ENCODE results near the gene MTUS2. TPM values are rescaled to one million over a fixed set of nuclear protein-coding genes. Genes with fewer than 3 reads are reported as not detected.

MTUS2 gene
- total and polyA plus RNA-seq, 2 donors (not counting 3 experiments of a cell fraction or from before 2014, with no cell fraction given) = not detected

- H3K36me3 ChIP-seq (ENCODE audit: control insufficient read depth in 2 of 2, extremely low read depth in 1 of 2, insufficient read depth in 2 of 2, low read length in 2 of 2) = no peaks in the 10 kb centered on the region
- H3K9me3 ChIP-seq (replicated peaks; ENCODE audit: control insufficient read depth, insufficient read depth, low read length) = no peaks in the 10 kb centered on the region
- dilution Hi-C loops (cut with MboI; ENCODE audit: extremely low pct_ligation_motif_present, low sequenced_read_pairs) = no loop called here
- H3K79me2 ChIP-seq (ENCODE audit: control insufficient read depth, insufficient read depth, low read length) = no peaks in the 10 kb centered on the region
- CTCF ChIA-PET = no interaction called here
- H3K4me2 ChIP-seq (ENCODE audit: insufficient read depth, low read length) = no peak overlapping the region
- H3K27ac ChIP-seq (ENCODE audit: insufficient read depth, low read depth, low read length) = no peak overlapping the region
- DNase-seq (ENCODE audit: low read depth, low spot score) (no peak), FAIRE-seq (no peak)
- H3K4me3 ChIP-seq (replicated peaks in 1 of 3; ENCODE audit: insufficient read depth in 1 of 3, low read depth in 1 of 3, low read length in 3 of 3) = no peak overlapping the region
- no peaks in the 10 kb centered on the region for H4K20me1 ChIP-seq (replicated peaks; ENCODE audit: control insufficient read depth, extremely low read depth, insufficient read depth, low read length)
- H3K9ac ChIP-seq (replicated peaks; ENCODE audit: extremely low read depth, insufficient read depth, low read length) = no peak overlapping the region
- no peaks in the 10 kb centered on the region for H3K27me3 ChIP-seq (ENCODE audit: control insufficient read depth in 2 of 2, insufficient read depth in 2 of 2, low read length in 2 of 2)
- BruUV-seq (replicated peaks) = no TSS peak
- no peak for TF ChIP-seq POLR2A (IDR thresholded peaks at IDR 0.05; ENCODE audit: low read depth, low read length)
- TF ChIP-seq GATA2 (IDR thresholded peaks at IDR 0.05; ENCODE audit: insufficient read depth, insufficient read length, low read depth, low read length) = no peak
- no peak for TF ChIP-seq EZH2 (IDR thresholded peaks at IDR 0.05; ENCODE audit: borderline replicate concordance, low read depth, low read length, severe bottlenecking)
- TF ChIP-seq CTCF (IDR thresholded peaks at IDR 0.05; ENCODE audit: extremely low read depth in 1 of 2, insufficient read depth in 1 of 2, low read depth in 1 of 2, low read length in 2 of 2) = no peak
- intact Hi-C loops (cut with micrococcal nuclease) = no loop called here
- H2AFZ ChIP-seq (ENCODE audit: low read depth, low read length) = no peak overlapping the region
- POLR2A ChIA-PET = no interaction called here
- no peaks in the 10 kb centered on the region for H3K9me1 ChIP-seq (replicated peaks; ENCODE audit: control insufficient read depth, extremely low read depth, insufficient read depth, low read length)
- no peaks in the 10 kb centered on the region for H3K4me1 ChIP-seq (ENCODE audit: control insufficient read depth, extremely low read depth, insufficient read depth, low read length)
Measured at GRCh38 chr13:29117663-29118062, 297.5 kb downstream of the MTUS2 start.

DNA sequence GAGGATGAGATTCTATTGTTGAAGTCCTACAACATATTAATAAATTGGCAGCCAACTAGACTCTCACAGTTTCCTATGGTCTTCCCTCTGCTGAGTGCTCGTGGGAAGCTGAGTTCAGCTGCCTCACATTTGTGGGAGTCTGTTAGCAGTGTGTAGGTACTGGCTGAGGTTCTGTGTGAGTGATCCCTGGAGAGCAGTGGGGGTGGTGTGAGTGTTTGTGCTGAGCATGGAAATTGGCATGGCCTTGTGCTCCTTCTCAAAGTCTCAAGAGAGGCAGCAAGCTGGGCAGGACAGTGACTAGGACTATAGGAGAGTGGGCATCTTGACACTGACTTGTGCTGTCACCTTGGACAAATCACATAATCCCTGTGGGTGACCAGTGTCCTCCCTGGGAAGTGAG, 298.3 kb downstream of the MTUS2 start:
- Histone ChIP-seq H3K4me2 (ENCODE audit: insufficient read depth, low read length) (no peak overlapping the region), H4K20me1 (replicated peaks; ENCODE audit: control insufficient read depth, extremely low read depth, insufficient read depth, low read length) (no peaks in the 10 kb centered on the region), H3K4me1 (ENCODE audit: control insufficient read depth, extremely low read depth, insufficient read depth, low read length) (no peaks in the 10 kb centered on the region), H3K27ac (ENCODE audit: insufficient read depth, low read depth, low read length) (no peak overlapping the region), H3K9me3 (replicated peaks; ENCODE audit: control insufficient read depth, insufficient read depth, low read length) (no peaks in the 10 kb centered on the region), H3K9me1 (replicated peaks; ENCODE audit: control insufficient read depth, extremely low read depth, insufficient read depth, low read length) (no peaks in the 10 kb centered on the region), H3K79me2 (ENCODE audit: control insufficient read depth, insufficient read depth, low read length) (no peaks in the 10 kb centered on the region), H3K36me3 (ENCODE audit: control insufficient read depth in 2 of 2, extremely low read depth in 1 of 2, insufficient read depth in 2 of 2, low read length in 2 of 2) (no peaks in the 10 kb centered on the region), H3K9ac (replicated peaks; ENCODE audit: extremely low read depth, insufficient read depth, low read length) (no peak overlapping the region), H3K27me3 (ENCODE audit: control insufficient read depth in 2 of 2, insufficient read depth in 2 of 2, low read length in 2 of 2) (no peaks in the 10 kb centered on the region), H2AFZ (ENCODE audit: low read depth, low read length) (no peak overlapping the region), H3K4me3 (replicated peaks in 1 of 3; ENCODE audit: insufficient read depth in 1 of 3, low read depth in 1 of 3, low read length in 3 of 3) (no peak overlapping the region)
- no peak for FAIRE-seq
- no TSS peak for BruUV-seq (replicated peaks)
- no peak for TF ChIP-seq POLR2A (IDR thresholded peaks at IDR 0.05; ENCODE audit: low read depth, low read length)
- TF ChIP-seq, protein P1, sequence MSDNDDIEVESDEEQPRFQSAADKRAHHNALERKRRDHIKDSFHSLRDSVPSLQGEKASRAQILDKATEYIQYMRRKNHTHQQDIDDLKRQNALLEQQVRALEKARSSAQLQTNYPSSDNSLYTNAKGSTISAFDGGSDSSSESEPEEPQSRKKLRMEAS (IDR thresholded peaks at IDR 0.05; ENCODE audit: insufficient read depth, insufficient read length) = no peak
- no peak for TF ChIP-seq CTCF (IDR thresholded peaks at IDR 0.05; ENCODE audit: extremely low read depth in 1 of 2, insufficient read depth in 1 of 2, low read depth in 1 of 2, low read length in 2 of 2)
- no peak for TF ChIP-seq POLR2AphosphoS5 (IDR thresholded peaks at IDR 0.05; ENCODE audit: insufficient read depth, low read depth, low read length)
- no peak for TF ChIP-seq MYC (IDR thresholded peaks at IDR 0.05; ENCODE audit: low read depth, low read length)
- TF ChIP-seq JUN (IDR thresholded peaks at IDR 0.05; ENCODE audit: borderline replicate concordance, insufficient read depth, insufficient read length, low read depth) = no peak
- TF ChIP-seq FOS (IDR thresholded peaks at IDR 0.05; ENCODE audit: borderline replicate concordance, insufficient read depth, low read length) = no peak
- TF ChIP-seq EZH2 (IDR thresholded peaks at IDR 0.05; ENCODE audit: borderline replicate concordance, low read depth, low read length, severe bottlenecking) = no peak
- no peak for TF ChIP-seq GATA2 (IDR thresholded peaks at IDR 0.05; ENCODE audit: insufficient read depth, insufficient read length, low read depth, low read length)
- ChIA-PET POLR2A (no interaction called here), CTCF (no interaction called here)
- intact Hi-C loops (cut with micrococcal nuclease) (no loop called here), dilution Hi-C loops (cut with MboI; ENCODE audit: extremely low pct_ligation_motif_present, low sequenced_read_pairs) (no loop called here)
- no peak for DNase-seq (ENCODE audit: low read depth, low spot score)
